Loucy (cell line): ENCODE measurements around the gene UBL5.

Experiments used
- H2AFZ ChIP-seq: fragments of 200-600 bp; sonication (generic); 2 replicates; pipeline ENCODE4 v1.6.0; 2016; ENCODE audit warnings: antibody characterized with exemption, mild to moderate bottlenecking, low read length, moderate library complexity
- H3F3A ChIP-seq: fragments of 200-600 bp; 2 replicates; pipeline ENCODE4 v1.6.0; 2016; ENCODE audit warnings: antibody characterized with exemption, low read depth, mild to moderate bottlenecking
- H3K27me3 ChIP-seq: fragments of 200-600 bp; sonication (generic); 2 replicates; pipeline ENCODE4 v1.6.1; 2014; ENCODE audit warnings: low read length, mild to moderate bottlenecking; ENCODE audit not compliant: insufficient read depth, poor library complexity, severe bottlenecking
- H3K36me3 ChIP-seq: fragments of 200-600 bp; sonication (generic); 2 replicates; pipeline ENCODE4 v1.6.1; 2016; ENCODE audit warnings: low read length; ENCODE audit not compliant: insufficient read depth
- H3K4me1 ChIP-seq: fragments of 200-600 bp; sonication (generic); 2 replicates; pipeline ENCODE4 v1.5.1; 2014; ENCODE audit warnings: low read length, mild to moderate bottlenecking; ENCODE audit not compliant: insufficient read depth, poor library complexity, severe bottlenecking
- H3K4me2 ChIP-seq: fragments of 200-600 bp; sonication (generic); 2 replicates; pipeline ENCODE4 v1.6.0; 2014; ENCODE audit warnings: antibody characterized with exemption, low read length, low read depth, mild to moderate bottlenecking; ENCODE audit not compliant: poor library complexity, severe bottlenecking
- H3K4me3 ChIP-seq: fragments of 200-600 bp; sonication (generic); 2 replicates; pipeline ENCODE4 v1.5.1; 2014; ENCODE audit warnings: low read length, mild to moderate bottlenecking, mixed read lengths; ENCODE audit not compliant: poor library complexity, severe bottlenecking
- H3K79me2 ChIP-seq: fragments of 200-600 bp; sonication (generic); 2 replicates; pipeline ENCODE4 v1.6.1; 2014; ENCODE audit warnings: low read length; ENCODE audit not compliant: insufficient read depth
- H3K9ac ChIP-seq: fragments of 200-600 bp; sonication (generic); 2 replicates; pipeline ENCODE4 v1.6.0; 2014; ENCODE audit warnings: mild to moderate bottlenecking, low read depth, low read length, moderate library complexity; ENCODE audit not compliant: poor library complexity, severe bottlenecking
- H3K9me2 ChIP-seq: fragments of 200-600 bp; sonication (generic); replicated peaks from 2 replicates; pipeline ENCODE4 v1.6.1; 2016; ENCODE audit warnings: low read depth, low read length, mixed read lengths
- H3K9me3 ChIP-seq: fragments of 200-600 bp; sonication (generic); 2 replicates; pipeline ENCODE4 v1.6.1; 2014; ENCODE audit warnings: mild to moderate bottlenecking, antibody characterized with exemption, low read length, low read depth; ENCODE audit not compliant: insufficient read depth
- H4K20me1 ChIP-seq: fragments of 200-600 bp; sonication (generic); 2 replicates; pipeline ENCODE4 v1.6.0; 2014; ENCODE audit warnings: antibody characterized with exemption, low read length, mild to moderate bottlenecking; ENCODE audit not compliant: insufficient read depth, poor library complexity, severe bottlenecking
- EZH2phosphoT487 ChIP-seq: fragments of 200-600 bp; IDR thresholded peaks from 2 replicates; pipeline ENCODE4 v1.6.1; 2018; ENCODE audit warnings: antibody characterized with exemption, mild to moderate bottlenecking, moderate library complexity, borderline replicate concordance
- TF ChIP-seq, protein P1 (sequence below): fragments of 200-600 bp; sonication (generic); conservative IDR thresholded peaks from 2 replicates; pipeline ENCODE4 v1.5.1; 2014; ENCODE audit warnings: mild to moderate bottlenecking, antibody characterized with exemption, low read length

UBL5 gene

DNA sequence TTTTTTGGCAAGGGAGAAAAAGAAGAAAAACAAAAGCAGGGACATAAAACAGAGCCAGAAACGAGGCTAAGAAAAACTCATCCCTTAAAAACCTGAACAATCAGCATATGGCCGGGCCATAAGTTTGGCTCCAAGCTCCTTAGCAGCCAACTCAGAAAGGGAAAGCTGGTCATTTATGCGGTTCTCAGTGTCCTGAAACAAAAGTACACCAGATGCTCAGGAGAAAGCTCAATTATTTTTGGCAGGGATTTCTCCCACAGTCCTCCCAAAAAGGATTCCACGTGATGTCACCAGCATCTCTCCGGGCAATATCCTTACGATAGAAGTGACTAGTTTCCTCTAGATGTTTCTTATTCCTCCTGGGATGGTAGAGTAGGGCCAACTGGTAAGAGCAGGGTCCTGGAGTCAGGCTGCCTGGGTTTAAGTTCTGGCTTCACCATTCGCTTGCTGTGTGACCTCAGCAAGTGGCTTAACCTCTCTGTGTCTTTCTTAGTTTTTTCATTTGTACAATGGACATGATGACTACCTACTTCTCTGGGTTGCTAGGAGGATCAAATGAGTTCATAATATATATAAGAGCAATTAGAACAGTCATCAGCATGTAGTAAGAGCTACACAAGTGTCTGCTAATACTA, 41.4 kb downstream of the UBL5 start:
- Histone ChIP-seq H3K4me3 (no peak overlapping the region), H3K36me3 (no peaks in the 10 kb centered on the region), H3K4me2 (no peak overlapping the region), H3K4me1 (peaks cover 4% of the 10 kb centered on the region), H2AFZ (no peak overlapping the region), H3K79me2 (no peaks in the 10 kb centered on the region), H3K27me3 (no peaks in the 10 kb centered on the region), H3F3A (no peaks in the 10 kb centered on the region), H4K20me1 (no peaks in the 10 kb centered on the region), H3K9me2 (no peaks in the 10 kb centered on the region), H3K9ac (no peak overlapping the region), H3K9me3 (no peaks in the 10 kb centered on the region)
- no peak for TF ChIP-seq EZH2phosphoT487
- TF ChIP-seq, protein P1, sequence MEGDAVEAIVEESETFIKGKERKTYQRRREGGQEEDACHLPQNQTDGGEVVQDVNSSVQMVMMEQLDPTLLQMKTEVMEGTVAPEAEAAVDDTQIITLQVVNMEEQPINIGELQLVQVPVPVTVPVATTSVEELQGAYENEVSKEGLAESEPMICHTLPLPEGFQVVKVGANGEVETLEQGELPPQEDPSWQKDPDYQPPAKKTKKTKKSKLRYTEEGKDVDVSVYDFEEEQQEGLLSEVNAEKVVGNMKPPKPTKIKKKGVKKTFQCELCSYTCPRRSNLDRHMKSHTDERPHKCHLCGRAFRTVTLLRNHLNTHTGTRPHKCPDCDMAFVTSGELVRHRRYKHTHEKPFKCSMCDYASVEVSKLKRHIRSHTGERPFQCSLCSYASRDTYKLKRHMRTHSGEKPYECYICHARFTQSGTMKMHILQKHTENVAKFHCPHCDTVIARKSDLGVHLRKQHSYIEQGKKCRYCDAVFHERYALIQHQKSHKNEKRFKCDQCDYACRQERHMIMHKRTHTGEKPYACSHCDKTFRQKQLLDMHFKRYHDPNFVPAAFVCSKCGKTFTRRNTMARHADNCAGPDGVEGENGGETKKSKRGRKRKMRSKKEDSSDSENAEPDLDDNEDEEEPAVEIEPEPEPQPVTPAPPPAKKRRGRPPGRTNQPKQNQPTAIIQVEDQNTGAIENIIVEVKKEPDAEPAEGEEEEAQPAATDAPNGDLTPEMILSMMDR: no peak

DNA sequence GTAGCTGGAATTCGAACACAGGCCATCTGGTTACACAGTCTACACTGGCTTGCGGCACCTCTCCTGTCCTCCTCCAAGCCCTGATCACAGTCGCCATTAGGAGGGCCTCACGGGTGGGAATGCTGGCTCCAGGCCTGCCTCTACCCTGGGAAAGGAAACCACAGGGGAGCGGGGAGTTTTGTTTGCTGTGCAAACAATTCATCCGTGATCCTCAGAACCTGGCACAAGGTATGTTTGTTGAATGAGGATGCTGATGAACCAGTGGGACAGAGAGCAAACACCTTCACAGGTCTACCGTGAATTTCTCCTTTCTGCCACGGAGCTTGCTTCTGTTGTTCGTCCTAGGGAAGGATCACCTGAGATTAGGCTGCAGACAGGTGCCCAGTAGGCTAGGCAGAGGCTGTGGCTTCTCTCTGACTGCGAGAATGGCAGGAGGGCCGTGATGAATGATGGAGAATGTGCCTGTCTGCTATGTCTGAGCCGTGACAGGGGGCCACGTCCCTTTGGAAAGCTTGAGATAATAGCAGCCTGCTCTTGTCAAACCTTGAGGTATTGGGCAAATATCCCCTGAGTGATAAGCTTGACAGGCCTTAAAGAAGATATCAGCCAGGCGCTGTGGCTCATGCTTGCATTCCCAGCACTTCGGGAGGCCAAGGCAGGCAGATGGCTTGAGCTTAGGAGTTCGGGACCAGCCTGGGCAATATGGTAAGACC, 44.1 kb downstream of the UBL5 start:
- no peak overlapping the region for H2AFZ ChIP-seq
- no peaks in the 10 kb centered on the region for H3K27me3 ChIP-seq
- H3K4me3 ChIP-seq: no peak overlapping the region
- no peak for TF ChIP-seq EZH2phosphoT487
- TF ChIP-seq, protein P1: no peak
- no peaks in the 10 kb centered on the region for H3F3A ChIP-seq
- H3K4me1 ChIP-seq: no peaks in the 10 kb centered on the region
- no peaks in the 10 kb centered on the region for H3K9me2 ChIP-seq
- no peaks in the 10 kb centered on the region for H4K20me1 ChIP-seq
- no peak overlapping the region for H3K4me2 ChIP-seq
- no peaks in the 10 kb centered on the region for H3K79me2 ChIP-seq
- no peaks in the 10 kb centered on the region for H3K36me3 ChIP-seq
- no peak overlapping the region for H3K9ac ChIP-seq
- no peaks in the 10 kb centered on the region for H3K9me3 ChIP-seq

DNA sequence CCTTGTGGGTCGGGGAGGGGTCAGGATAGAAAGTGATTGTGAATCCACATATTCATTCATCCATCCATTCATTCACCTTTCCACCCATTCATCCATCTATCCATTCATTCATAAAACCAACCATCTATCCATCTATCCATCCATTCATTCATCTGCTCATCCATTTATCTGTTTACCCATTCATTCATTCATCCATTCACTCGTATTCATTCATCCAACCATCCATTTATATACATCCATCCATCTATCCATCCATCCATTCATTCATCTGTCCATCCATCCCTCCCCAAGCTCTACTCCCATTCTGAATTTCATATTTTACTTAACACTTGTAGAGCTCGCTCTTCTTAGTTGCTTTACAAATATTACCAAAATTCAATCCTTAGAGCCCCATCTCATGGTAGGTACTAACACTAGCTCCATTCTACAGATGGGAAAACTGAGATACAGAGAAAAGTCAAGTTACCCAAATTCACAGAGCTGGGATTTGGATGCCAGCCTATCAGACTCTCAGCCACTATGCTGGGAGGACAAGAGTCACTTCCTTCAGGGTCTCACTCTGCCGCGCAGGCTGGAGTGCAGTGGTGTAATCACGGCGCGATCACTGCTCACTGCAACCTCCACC, 45.0 kb downstream of the UBL5 start:
- Histone ChIP-seq H3K27me3 (no peaks in the 10 kb centered on the region), H3K4me1 (no peaks in the 10 kb centered on the region), H3K9ac (no peak overlapping the region), H3F3A (no peaks in the 10 kb centered on the region), H3K9me3 (no peaks in the 10 kb centered on the region), H3K9me2 (no peaks in the 10 kb centered on the region), H3K36me3 (no peaks in the 10 kb centered on the region), H3K4me3 (no peak overlapping the region), H3K79me2 (no peaks in the 10 kb centered on the region), H3K4me2 (no peak overlapping the region), H4K20me1 (no peaks in the 10 kb centered on the region), H2AFZ (no peak overlapping the region)
- TF ChIP-seq, protein P1: no peak
- no peak for TF ChIP-seq EZH2phosphoT487
